Ovary (tissue), 3 donors: ENCODE results near the gene KLHL2.

Source experiments
- POLR2A ChIP-seq: fragments of 450-650 bp; IDR thresholded peaks from one replicate; pipeline ENCODE4 v1.6.1; 2017; ENCODE audit warnings: antibody characterized with exemption, mild to moderate bottlenecking, moderate library complexity
- TF ChIP-seq, protein P1 (sequence below), 3 donors: fragments of 450-650 bp in 2 of 3; fragments of 200-600 bp in 1 of 3; IDR thresholded peaks; one replicate each; pipeline versions ENCODE4 v1.5.1 to v1.8.0; 2016 to 2022; ENCODE audit warnings: antibody characterized with exemption in 3 of 3, mild to moderate bottlenecking in 1 of 3
- donor health status: DM: no; HTN: no; CAD: no.

DNA sequence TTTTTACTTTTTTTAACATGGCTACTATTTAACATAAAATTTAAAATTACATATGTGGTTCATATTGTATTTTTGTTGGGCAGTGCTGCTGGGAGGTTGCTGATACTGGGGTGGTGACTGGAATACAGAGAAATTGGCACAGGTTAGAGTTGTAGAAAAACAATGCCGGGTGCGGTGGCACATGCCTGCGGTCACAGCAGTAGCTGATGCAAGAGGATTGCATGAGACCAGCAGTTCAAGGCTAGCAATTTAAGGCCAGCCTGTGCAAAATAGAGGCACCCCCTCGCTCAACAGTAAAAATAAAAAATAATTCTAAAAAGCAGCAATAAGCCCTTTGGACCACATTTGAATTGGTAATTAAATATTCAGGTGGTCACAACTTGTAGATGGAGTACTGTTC lies 159.7 kb downstream of the KLHL2 start:
- TF ChIP-seq, protein P1, sequence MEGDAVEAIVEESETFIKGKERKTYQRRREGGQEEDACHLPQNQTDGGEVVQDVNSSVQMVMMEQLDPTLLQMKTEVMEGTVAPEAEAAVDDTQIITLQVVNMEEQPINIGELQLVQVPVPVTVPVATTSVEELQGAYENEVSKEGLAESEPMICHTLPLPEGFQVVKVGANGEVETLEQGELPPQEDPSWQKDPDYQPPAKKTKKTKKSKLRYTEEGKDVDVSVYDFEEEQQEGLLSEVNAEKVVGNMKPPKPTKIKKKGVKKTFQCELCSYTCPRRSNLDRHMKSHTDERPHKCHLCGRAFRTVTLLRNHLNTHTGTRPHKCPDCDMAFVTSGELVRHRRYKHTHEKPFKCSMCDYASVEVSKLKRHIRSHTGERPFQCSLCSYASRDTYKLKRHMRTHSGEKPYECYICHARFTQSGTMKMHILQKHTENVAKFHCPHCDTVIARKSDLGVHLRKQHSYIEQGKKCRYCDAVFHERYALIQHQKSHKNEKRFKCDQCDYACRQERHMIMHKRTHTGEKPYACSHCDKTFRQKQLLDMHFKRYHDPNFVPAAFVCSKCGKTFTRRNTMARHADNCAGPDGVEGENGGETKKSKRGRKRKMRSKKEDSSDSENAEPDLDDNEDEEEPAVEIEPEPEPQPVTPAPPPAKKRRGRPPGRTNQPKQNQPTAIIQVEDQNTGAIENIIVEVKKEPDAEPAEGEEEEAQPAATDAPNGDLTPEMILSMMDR (IDR thresholded peaks at IDR 0.05) = no peak
- no peak for TF ChIP-seq POLR2A
